ENCODE results near the gene PLA2G2C.

- TF ChIP-seq ZFP3 (CRISPR knock-in tag; IDR thresholded peaks at IDR 0.05) = no peak
- TF ChIP-seq CREB5 (CRISPR knock-in tag; IDR thresholded peaks at IDR 0.05; ENCODE audit: low read depth) = no peak
- TF ChIP-seq ISL1 (CRISPR knock-in tag; IDR thresholded peaks at IDR 0.05) = no peak
- no peak for TF ChIP-seq PATZ1 (CRISPR knock-in tag; IDR thresholded peaks at IDR 0.05; ENCODE audit: borderline replicate concordance)
- TF ChIP-seq RARB (CRISPR knock-in tag; IDR thresholded peaks at IDR 0.05) = no peak
Observed at GRCh38 chr1:20212085-20212684, 25.9 kb upstream of the PLA2G2C start.
